ENCODE data around the gene EDIL3.

DNA sequence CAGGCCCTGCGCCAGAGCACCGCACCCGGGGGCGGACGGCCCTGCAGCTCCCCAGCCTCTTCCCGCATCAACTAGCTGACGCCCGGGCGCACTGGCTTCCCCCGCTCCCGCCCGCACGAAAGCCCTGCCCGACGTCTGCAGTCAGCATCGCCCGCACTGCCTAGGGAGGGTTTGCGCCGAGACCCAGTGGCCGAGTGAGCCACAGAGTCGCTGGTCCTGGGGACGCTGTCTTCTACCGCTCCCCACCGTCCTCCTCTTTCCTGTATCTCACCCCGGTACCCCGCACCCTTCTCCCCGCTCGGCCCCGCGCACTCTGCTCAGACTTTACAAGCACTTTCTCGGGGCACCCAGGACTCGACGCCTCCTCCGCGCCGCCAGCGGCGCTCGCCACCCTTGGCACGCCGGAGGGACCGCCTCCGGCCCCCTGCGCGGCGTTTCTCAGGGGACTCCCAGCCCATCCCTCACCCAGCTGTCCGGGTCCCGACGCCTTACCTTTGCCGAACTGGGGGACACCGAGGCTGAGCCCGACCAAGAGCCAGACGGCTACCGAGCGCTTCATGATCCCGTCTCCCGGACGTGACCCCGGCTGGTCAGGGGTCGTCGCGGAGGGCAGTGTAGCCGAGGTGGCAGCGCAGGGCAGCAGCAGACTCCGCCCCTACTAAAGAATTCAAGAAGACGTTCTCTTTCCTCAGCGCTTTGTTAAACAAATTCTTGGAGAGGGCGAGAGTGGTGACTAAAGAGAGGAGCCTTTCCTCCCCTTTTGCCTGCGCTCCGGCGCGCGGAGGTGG, 670 bp downstream of the EDIL3 start:
- no peak for TF ChIP-seq EP300 (IDR thresholded peaks at IDR 0.05)
- no peak for TF ChIP-seq POLR2AphosphoS5 (IDR thresholded peaks at IDR 0.05)
- TF ChIP-seq, protein P1, sequence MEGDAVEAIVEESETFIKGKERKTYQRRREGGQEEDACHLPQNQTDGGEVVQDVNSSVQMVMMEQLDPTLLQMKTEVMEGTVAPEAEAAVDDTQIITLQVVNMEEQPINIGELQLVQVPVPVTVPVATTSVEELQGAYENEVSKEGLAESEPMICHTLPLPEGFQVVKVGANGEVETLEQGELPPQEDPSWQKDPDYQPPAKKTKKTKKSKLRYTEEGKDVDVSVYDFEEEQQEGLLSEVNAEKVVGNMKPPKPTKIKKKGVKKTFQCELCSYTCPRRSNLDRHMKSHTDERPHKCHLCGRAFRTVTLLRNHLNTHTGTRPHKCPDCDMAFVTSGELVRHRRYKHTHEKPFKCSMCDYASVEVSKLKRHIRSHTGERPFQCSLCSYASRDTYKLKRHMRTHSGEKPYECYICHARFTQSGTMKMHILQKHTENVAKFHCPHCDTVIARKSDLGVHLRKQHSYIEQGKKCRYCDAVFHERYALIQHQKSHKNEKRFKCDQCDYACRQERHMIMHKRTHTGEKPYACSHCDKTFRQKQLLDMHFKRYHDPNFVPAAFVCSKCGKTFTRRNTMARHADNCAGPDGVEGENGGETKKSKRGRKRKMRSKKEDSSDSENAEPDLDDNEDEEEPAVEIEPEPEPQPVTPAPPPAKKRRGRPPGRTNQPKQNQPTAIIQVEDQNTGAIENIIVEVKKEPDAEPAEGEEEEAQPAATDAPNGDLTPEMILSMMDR (IDR thresholded peaks at IDR 0.05) = no peak

Measured in sigmoid colon (tissue), 4 donors.